22Rv1 (cell line): Measurements from ENCODE around the gene CRYBG2.

Experiments
- CTCF ChIP-seq: fragments of 450-650 bp; IDR thresholded peaks from 2 replicates; pipeline ENCODE4 v1.5.1; 2017; ENCODE audit warnings: mild to moderate bottlenecking
- ZFX ChIP-seq: fragments of 450-650 bp; IDR thresholded peaks from 2 replicates; pipeline ENCODE4 v1.6.1; 2017; ENCODE audit warnings: antibody characterized with exemption, borderline replicate concordance

- TF ChIP-seq CTCF: no peak
- TF ChIP-seq ZFX: no peak
Observed at GRCh38 chr1:26315874-26316850, 37.8 kb downstream of the CRYBG2 start.
